ENCODE data around the gene SRD5A2. TPM values are rescaled to one million over a fixed set of nuclear protein-coding genes. Genes with fewer than 3 reads are reported as not detected.
A peak's percentile ranks its signal among the peaks of the same experiment; 100 is the strongest.

The SRD5A2 gene, protein sequence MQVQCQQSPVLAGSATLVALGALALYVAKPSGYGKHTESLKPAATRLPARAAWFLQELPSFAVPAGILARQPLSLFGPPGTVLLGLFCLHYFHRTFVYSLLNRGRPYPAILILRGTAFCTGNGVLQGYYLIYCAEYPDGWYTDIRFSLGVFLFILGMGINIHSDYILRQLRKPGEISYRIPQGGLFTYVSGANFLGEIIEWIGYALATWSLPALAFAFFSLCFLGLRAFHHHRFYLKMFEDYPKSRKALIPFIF
- total RNA-seq (not detected), polyA plus RNA-seq (not detected)
- long read RNA-seq, donor 1, result 0 reads
- long read RNA-seq, donor 2, result 0 reads
- long read RNA-seq, donor 3, result 0 reads
- long read RNA-seq, donor 4, result 0 reads

DNA sequence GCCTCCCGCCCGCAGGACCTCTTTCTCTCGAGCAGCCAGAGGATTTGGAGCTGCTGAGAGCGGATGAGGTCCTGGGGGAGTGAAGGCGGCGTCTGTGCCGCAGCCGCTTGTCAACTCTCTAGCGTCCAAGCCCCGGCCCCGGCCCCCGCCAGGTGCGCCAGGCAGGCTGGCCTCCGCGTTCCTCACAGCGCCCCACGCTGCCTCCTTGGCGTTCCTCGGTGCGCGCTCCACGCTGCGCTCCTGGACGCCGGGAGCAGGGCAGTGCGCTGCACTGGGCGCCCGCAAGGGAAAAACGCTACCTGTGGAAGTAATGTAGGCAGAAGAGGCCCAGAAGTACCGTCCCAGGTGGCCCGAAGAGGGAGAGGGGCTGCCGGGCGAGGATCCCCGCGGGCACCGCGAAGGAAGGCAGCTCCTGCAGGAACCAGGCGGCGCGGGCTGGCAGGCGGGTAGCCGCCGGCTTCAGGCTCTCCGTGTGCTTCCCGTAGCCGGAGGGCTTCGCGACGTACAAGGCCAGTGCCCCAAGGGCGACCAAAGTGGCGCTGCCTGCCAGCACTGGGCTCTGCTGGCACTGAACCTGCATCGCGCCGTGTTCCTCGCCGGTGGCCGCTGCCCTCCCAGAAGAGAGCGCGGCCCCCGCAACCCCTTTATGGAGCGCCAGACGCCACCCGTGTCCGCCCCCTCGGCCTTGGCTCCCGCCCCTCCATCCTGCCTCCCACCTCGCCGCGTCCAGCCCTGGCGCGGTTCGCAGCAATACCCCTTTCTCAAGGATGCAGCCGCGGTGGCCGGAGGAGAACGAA lies at the start of gene SRD5A2:
TSS of gene SRD5A2 (minus strand) at position 618 of the 797 bp plus-strand sequence. CDS start at position 580, 38 bp downstream.
- H3K4me1 ChIP-seq (ENCODE audit: control insufficient read depth, insufficient read depth, low read length), result no peaks in the 10 kb centered on the region
- 2% methylated on average over 76 of the region's 76 CpGs for WGBS
- intact Hi-C loops (cut with DNase I), result no loop called here
- DNase-seq (peak in 1 of 3 donors; percentile 22), ATAC-seq (no peak)
- H3K4me3 ChIP-seq (ENCODE audit: low read length), result no peak within 1 kb of the TSS
- H3K9me3 ChIP-seq (ENCODE audit: control insufficient read depth, low read length), result no peaks in the 10 kb centered on the region
- H3K27ac ChIP-seq (ENCODE audit: low read length), result no peak within 1 kb of the TSS
- H3K27me3 ChIP-seq (ENCODE audit: control insufficient read depth, insufficient read depth), result peaks cover 2% of the 10 kb centered on the region

GRCh38 chr2:31606509-31606908 lies 25.8 kb upstream of the SRD5A2 start:
- Histone ChIP-seq H3K27me3 (ENCODE audit: control insufficient read depth, insufficient read depth) (no peaks in the 10 kb centered on the region), H3K9me3 (ENCODE audit: control insufficient read depth, low read length) (no peaks in the 10 kb centered on the region), H3K4me1 (ENCODE audit: control insufficient read depth, insufficient read depth, low read length) (no peaks in the 10 kb centered on the region), H3K4me3 (ENCODE audit: low read length) (no peak overlapping the region), H3K27ac (ENCODE audit: low read length) (no peak overlapping the region)
- intact Hi-C loops (cut with DNase I), result no loop called here
- WGBS, result 67% methylated on average over 3 of the region's 3 CpGs
- no peak for DNase-seq
- ATAC-seq, result no peak

- Histone ChIP-seq H3K4me1 (ENCODE audit: control insufficient read depth, insufficient read depth, low read length) (no peaks in the 10 kb centered on the region), H3K27me3 (ENCODE audit: control insufficient read depth, insufficient read depth) (no peaks in the 10 kb centered on the region), H3K9me3 (ENCODE audit: control insufficient read depth, low read length) (no peaks in the 10 kb centered on the region), H3K4me3 (ENCODE audit: low read length) (no peak overlapping the region), H3K27ac (ENCODE audit: low read length) (no peak overlapping the region)
- intact Hi-C loops (cut with DNase I), result no loop called here
- ATAC-seq (no peak), DNase-seq (no peak)
Measured at GRCh38 chr2:31598694-31599093, 18.0 kb upstream of the SRD5A2 start.

DNA sequence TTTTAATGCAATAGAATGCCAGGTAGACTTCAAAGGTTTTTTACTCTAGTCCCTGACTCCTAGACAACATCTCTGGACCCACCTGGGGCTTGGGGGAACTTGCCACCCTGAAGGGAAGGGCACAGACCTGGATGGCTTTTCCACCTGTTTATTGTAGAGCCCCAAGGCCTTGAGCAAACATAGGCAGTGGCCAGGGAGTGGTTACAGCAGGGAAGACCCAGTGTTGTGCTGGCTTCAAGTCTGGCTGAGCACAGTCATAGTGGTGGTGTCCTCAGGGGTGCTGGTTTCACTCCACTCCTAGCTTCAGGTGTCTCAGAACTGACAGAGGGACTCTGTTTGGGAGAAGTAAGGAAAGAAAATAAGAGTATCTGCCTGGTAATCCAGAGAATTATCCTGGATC lies 5.5 kb upstream of the SRD5A2 start:
- no peak overlapping the region for H3K27ac ChIP-seq (ENCODE audit: low read length)
- H3K4me1 ChIP-seq (ENCODE audit: control insufficient read depth, insufficient read depth, low read length), result no peaks in the 10 kb centered on the region
- intact Hi-C loops (cut with DNase I), result no loop called here
- DNase-seq (peak in 1 of 3 donors; percentile 10), ATAC-seq (no peak)
- no peaks in the 10 kb centered on the region for H3K9me3 ChIP-seq (ENCODE audit: control insufficient read depth, low read length)
- H3K4me3 ChIP-seq (ENCODE audit: low read length), result no peak overlapping the region
- H3K27me3 ChIP-seq (ENCODE audit: control insufficient read depth, insufficient read depth), result no peaks in the 10 kb centered on the region

DNA sequence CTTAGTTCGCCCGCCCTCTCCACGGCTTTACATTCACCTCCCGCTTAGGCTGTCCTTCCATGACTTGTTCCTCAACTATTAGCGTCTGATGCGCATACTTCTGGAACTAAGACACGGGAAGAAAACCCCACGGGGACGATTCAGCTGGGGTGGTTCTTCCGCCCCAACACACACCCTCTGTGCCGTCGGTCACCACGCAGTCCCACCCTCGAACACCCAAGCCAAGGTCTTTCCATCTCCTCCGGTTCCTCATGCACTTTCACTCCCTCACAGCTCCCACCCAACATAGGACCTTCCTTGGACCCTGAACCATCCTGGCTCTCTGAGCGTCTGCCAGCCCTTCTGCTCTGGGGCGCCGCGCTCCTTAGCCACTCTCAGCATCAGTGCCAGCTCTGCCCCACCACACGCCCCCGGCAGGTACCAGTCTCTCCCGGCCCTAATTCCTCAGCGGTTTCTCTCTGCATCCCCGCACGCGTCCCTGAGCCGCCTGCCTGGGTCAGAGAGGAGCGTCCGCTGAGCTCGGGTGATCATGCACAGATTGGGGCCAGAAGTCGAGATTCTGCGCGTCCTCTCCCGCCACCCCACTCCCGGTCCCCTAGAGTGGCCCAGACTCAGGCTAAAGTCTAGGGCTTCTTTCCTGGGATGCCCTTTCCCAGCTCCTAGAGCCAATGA lies 522 bp upstream of the SRD5A2 start:
- DNase-seq, result peak in 1 of 3 donors; percentile 25
- no peak for ATAC-seq
- intact Hi-C loops (cut with DNase I), result no loop called here
- H3K4me3 ChIP-seq (ENCODE audit: low read length), result no peak overlapping the region
- no peak overlapping the region for H3K27ac ChIP-seq (ENCODE audit: low read length)
- H3K27me3 ChIP-seq (ENCODE audit: control insufficient read depth, insufficient read depth), result peaks cover 2% of the 10 kb centered on the region
- no peaks in the 10 kb centered on the region for H3K4me1 ChIP-seq (ENCODE audit: control insufficient read depth, insufficient read depth, low read length)
- 45% methylated on average over 35 of the region's 35 CpGs for WGBS
- no peaks in the 10 kb centered on the region for H3K9me3 ChIP-seq (ENCODE audit: control insufficient read depth, low read length)

- DNase-seq (no peak), ATAC-seq (no peak)
Measured at GRCh38 chr2:31579996-31580320, 780 bp downstream of the SRD5A2 start.

GRCh38 chr2:31578316-31578715 lies 2.4 kb downstream of the SRD5A2 start:
- H3K27me3 ChIP-seq (ENCODE audit: control insufficient read depth, insufficient read depth), result peaks cover 2% of the 10 kb centered on the region
- H3K27ac ChIP-seq (ENCODE audit: low read length), result no peak overlapping the region
- no peak overlapping the region for H3K4me3 ChIP-seq (ENCODE audit: low read length)
- ATAC-seq (no peak), DNase-seq (no peak)
- intact Hi-C loops (cut with DNase I), result no loop called here
- H3K9me3 ChIP-seq (ENCODE audit: control insufficient read depth, low read length), result no peaks in the 10 kb centered on the region
- H3K4me1 ChIP-seq (ENCODE audit: control insufficient read depth, insufficient read depth, low read length), result no peaks in the 10 kb centered on the region
- WGBS, result 68% methylated on average over 3 of the region's 3 CpGs

More at GRCh38 chr2:31579996-31580320, 780 bp downstream of the SRD5A2 start:
- Histone ChIP-seq H3K27ac (ENCODE audit: low read length) (no peak overlapping the region), H3K9me3 (ENCODE audit: control insufficient read depth, low read length) (no peaks in the 10 kb centered on the region), H3K4me3 (ENCODE audit: low read length) (no peak overlapping the region), H3K4me1 (ENCODE audit: control insufficient read depth, insufficient read depth, low read length) (no peaks in the 10 kb centered on the region), H3K27me3 (ENCODE audit: control insufficient read depth, insufficient read depth) (peaks cover 2% of the 10 kb centered on the region)
- WGBS, result 9% methylated on average over 13 of the region's 13 CpGs
- intact Hi-C loops (cut with DNase I), result no loop called here

- no peaks in the 10 kb centered on the region for H3K4me1 ChIP-seq (ENCODE audit: control insufficient read depth, insufficient read depth, low read length)
- no peak overlapping the region for H3K27ac ChIP-seq (ENCODE audit: low read length)
- H3K27me3 ChIP-seq (ENCODE audit: control insufficient read depth, insufficient read depth), result peaks cover 2% of the 10 kb centered on the region
- intact Hi-C loops (cut with DNase I), result no loop called here
- 85% methylated on average over 1 of the region's 1 CpG for WGBS
- no peaks in the 10 kb centered on the region for H3K9me3 ChIP-seq (ENCODE audit: control insufficient read depth, low read length)
- no peak overlapping the region for H3K4me3 ChIP-seq (ENCODE audit: low read length)
- DNase-seq (no peak), ATAC-seq (no peak)
Measured at GRCh38 chr2:31577143-31577542, 3.6 kb downstream of the SRD5A2 start.

DNA sequence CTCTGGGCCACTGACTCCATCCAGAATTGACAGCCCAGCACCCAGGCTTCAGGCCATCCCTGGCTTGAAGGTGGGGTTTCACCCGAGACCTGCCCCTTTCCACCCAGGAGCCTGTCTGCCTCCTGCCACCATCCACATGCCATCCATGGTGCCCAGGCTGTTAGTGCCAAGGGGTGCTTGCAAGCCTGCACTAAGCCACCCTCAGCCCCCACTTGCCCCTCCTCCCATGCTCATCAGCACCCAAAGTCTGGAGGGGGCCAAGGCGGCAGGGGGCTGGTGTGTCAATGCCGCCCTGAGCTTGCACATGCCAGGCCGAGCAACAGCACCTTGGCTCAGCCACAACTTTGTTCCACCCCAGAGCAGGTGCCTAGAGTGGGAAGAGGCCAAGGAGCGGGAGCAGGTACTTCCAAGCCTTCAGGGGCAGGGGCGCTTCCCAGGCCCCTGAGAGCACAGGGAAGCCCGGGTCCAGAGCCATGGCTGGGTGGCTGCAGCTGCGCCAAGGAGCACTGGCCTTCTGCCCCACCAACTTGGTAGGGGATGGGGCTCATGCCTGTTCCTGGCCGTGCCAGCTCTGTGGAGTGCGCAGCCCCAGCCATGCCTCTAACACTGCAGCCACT lies 12.0 kb downstream of the SRD5A2 start:
- Histone ChIP-seq H3K27ac (ENCODE audit: low read length) (no peak overlapping the region), H3K4me1 (ENCODE audit: control insufficient read depth, insufficient read depth, low read length) (no peaks in the 10 kb centered on the region), H3K27me3 (ENCODE audit: control insufficient read depth, insufficient read depth) (no peaks in the 10 kb centered on the region), H3K9me3 (ENCODE audit: control insufficient read depth, low read length) (no peaks in the 10 kb centered on the region), H3K4me3 (ENCODE audit: low read length) (no peak overlapping the region)
- DNase-seq, result peak in 1 of 3 donors; percentile 35
- no peak for ATAC-seq
- WGBS, result 85% methylated on average over 10 of the region's 10 CpGs
- intact Hi-C loops (cut with DNase I), result no loop called here

GRCh38 chr2:31567679-31568078 lies 13.1 kb downstream of the SRD5A2 start:
- H3K4me3 ChIP-seq (ENCODE audit: low read length), result no peak overlapping the region
- H3K9me3 ChIP-seq (ENCODE audit: control insufficient read depth, low read length), result no peaks in the 10 kb centered on the region
- H3K4me1 ChIP-seq (ENCODE audit: control insufficient read depth, insufficient read depth, low read length), result no peaks in the 10 kb centered on the region
- DNase-seq (no peak), ATAC-seq (no peak)
- no peak overlapping the region for H3K27ac ChIP-seq (ENCODE audit: low read length)
- WGBS, result 86% methylated on average over 3 of the region's 3 CpGs
- intact Hi-C loops (cut with DNase I), result no loop called here
- no peaks in the 10 kb centered on the region for H3K27me3 ChIP-seq (ENCODE audit: control insufficient read depth, insufficient read depth)
